NCI-H187 (cell line): ENCODE results near the gene CDH4.

Experiments
- DNase-seq, 2 experiments: peaks; one replicate each; lab custom pipeline; 2025; lab: John Stamatoyannopoulos, UW

Gene CDH4

DNA sequence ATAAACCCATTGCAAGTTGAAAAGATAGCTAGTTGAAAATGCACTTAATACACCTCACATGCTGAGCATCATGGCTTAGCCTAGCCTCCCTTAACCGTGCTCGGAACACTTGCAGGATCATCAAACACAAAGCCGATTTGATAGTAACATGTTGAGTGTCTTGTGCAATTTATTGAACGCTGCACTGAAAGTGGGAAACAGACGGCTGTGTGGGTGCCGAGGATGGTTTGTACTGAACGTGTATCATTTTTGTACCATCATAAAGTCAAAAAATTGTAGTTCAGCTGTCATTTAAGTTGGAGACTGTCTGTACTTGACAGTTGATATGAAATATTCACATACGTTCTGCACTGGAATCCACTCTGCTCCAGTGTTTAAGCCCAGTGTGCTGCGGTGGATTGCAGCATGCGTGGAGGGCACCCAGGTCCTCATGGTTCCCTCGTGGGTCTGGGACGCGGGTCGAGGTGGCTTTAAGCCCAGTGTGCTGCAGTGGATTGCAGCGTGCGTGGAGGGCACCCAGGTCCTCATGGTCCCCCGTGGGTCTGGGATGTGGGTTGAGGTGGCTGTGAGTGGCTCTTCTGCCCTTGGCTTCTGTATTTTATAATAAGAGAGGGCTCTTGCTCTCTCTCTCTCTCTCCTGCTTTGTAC is 77.0 kb downstream of the CDH4 start:
- no peak for DNase-seq

DNA sequence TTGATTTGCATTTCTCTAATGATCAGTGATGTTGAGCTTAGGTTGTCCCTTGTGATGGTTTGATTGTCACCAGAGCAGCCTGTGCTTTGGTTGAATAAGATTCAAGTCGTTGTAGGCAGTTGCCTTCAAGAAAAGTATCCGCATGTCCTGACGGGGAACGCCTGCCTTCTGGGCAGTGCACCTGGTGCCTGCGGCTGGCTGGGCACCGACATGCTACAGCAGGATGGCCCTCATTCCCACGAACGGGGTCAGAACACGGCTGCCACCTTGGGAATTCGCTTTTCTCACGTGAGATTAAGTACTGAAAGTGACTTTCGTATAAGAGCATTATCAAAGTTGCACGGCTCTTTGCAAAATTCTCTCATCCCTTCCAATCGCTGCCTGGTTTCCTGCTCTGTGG is 78.4 kb downstream of the CDH4 start:
- no peak for DNase-seq

DNA sequence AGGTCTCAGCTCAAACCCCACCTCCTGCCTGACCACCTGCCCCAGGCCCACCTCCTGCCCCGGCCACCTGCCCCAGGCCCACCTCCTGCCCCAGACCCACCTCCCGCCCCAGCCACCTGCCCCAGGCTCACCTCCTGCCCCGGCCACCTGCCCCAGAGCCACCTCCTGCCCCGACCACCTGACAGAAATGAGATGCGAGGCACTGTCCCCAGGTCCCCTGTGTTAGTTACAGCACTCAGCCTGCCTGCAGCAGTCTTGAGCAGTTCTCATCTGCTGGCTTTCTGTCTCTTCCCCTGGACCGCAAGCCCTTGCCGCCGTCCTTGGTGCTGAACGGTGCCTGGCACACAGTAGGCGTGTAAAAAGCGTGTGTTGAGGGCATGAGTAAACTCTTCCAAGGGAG is 79.5 kb downstream of the CDH4 start:
- no peak for DNase-seq

DNA sequence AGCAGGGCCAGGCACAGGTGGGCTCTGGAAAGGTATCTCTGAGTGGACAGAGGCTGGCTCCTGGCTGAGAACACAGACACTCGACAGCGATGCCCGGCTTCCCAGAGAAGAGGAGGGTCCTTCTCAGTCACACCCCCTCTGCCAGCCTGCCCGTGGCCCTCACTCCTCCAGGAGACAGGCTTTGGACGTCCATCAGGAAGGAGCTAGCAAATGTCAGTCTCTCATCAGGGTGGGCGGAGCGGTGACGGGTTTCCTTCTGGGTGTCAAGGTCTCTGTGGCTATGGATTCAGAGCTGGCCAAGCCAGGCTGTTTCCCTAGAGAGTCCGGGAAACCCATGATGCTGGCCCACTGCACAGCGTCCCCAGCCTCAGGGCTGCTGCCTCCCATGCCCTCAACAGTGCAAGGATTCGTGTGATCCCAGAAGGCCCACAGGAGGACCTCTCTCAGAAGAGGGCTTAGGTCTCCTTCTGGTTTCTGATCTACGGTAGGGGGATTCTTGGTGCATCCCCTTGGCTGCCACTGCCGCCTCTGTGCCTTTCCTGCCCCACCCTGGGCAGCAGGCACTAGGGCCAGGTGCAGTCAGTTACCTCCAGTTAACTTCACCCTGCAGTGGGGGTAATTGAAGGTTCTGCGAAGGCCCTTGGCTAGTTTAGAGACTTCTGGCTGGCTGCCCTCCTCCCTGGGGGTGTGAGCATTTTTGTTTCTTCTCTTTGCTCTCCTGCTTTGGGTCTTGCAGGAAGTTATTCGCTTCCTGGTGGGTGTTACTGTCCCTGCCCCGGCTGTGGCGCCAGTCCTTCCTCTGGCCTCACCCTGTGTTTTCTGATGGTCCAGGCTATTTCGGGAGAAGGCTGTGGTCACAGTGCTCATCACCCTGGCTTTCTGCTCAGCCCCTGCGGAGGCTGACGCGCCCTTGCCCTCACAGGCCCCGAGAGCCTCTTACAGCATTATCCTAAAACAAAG is 80.2 kb downstream of the CDH4 start:
- no peak for DNase-seq

DNA sequence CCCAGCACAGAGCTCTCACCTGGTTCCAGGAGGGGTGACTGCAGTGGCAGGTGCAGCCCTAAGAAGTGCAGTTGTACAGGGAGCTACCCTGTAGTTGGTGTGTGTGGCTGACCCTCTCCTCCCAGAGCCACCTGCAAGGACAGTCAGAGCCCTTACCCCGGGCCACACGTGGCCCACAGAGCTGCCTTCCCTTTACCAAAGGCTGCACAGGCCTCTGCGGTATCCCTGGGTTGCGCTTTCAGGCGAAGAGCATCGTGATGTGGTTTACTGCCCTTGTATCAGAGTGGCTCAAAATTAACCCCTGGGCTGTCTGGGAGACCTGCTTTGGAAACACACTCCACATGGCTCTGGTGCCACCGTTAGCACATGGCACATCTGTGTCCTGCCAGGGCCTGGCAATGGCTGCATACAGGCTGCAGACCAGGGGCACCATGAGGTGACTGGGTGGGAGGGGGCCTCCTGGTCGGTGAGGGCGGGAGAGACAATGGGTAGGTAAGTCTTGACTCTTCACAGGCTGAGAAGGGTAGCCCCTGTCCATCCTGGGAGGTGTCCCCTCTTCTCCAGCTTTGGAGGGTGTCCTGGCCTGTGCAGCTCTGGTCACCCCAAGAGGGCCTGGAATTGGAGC is 81.5 kb downstream of the CDH4 start:
- DNase-seq = no peak

DNA sequence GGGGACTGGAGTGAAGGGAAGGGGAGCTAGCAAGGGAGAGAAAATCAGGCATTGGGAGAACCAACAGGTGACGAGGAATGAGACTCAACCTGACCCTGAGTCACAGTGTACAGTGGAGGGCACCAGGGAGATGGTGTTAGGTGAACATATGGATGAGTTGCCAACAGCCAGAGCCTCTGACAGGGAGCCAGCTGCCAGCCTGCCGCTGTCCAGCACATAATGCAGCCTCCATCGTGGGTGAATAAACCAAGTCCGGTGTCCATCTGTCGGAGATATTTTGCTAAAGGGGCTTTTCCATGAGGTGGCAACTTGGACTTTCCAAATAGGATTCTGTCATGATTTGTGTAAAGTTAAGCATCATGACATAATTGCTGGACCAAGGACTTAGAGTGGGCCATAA is 88.1 kb downstream of the CDH4 start:
- DNase-seq = no peak

DNA sequence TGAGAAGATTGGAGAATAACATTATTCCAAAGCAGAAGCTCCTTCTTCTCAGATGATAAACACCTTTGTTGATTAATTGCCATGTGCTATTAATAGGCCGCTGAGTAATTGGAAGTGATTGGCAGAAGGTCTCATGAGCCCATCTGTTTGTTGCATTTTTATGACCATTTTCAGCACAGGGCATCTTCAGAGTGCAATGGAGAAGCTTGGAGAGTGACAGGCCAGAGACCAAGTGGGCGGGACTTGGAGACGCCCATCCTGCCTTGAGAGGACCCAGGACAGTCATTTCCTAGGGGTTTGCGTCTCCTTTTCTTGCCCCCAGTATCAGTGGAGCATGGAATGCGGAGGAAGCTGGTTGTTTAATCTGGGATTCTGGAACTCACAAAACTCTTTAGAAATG is 89.5 kb downstream of the CDH4 start:
- DNase-seq = no peak

DNA sequence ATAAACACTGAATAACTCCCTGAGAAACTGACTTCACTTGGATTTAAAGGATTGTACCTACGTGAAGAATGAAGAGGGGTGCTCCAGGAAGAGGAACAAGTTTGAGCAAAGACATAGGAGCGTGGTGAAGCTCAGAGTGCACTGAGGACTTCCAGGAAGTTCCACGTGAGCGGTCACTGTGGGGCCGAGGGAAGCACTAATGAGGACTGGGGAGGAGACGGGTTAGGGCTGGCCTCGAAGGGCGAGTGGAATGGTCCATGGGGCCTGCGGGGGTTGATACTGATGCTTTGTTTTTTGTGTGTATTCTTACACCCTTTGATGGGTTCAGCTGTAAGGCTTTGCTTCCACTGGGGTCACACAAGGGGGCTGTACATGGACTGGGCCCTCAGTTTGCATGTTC is 91.9 kb downstream of the CDH4 start:
- no peak for DNase-seq

DNA sequence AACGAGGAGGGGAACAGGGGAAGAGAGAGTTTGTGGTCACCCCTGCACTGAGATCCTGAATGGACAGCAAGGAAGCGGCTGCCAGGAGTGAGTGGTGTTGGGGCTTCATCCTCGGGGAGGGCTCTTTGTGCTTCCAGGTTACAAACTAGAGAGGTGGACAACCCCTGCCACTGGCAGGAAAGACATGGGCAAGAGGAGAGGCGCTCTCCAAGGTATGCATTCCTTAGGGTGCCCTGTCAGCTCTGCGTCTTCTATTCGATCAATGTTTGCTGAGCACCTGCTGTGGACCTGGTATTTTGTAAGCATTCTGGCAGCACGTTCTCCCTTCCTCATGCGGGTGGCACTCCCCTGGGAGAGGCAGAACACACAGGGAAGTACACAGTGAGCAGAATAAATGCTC is 93.6 kb downstream of the CDH4 start:
- DNase-seq = no peak

DNA sequence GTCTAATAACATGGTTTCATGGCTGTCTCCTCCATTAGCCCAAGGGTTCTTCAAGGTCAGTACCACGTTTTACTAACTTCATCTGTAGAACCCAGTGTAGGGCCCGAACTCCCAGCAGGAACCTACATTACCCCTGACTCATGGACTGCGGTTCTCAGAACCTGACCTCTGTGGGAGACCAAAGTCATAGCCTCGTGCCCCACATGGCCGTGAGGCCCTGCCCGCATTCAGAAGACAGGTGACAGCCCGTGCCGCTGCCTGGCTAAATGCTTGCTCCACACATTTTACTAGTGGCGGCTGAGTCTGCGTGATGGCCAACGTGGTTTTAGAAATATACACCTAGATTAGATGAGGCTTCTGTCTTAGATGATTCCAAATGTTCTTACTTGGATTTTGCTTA is 94.9 kb downstream of the CDH4 start:
- DNase-seq = no peak

DNA sequence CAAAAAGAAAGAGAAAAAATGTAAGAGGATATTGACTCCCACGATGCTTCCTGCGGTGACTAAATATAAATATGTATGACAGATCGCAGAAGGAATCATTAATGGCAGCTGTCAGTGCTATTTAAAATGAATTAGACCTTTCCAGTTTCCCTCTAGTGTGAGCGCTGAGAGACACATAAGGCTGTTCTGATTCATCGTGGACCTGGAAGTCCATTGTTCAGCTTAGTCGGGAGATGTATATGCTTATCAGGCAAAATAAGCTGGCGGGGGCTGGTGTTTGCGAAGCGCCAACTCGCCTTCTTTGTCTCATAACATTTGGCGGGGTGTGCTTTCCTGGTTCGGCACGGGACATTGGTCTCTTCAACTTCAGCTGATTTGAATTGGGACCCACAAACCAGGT is 95.4 kb downstream of the CDH4 start:
- DNase-seq = no peak

DNA sequence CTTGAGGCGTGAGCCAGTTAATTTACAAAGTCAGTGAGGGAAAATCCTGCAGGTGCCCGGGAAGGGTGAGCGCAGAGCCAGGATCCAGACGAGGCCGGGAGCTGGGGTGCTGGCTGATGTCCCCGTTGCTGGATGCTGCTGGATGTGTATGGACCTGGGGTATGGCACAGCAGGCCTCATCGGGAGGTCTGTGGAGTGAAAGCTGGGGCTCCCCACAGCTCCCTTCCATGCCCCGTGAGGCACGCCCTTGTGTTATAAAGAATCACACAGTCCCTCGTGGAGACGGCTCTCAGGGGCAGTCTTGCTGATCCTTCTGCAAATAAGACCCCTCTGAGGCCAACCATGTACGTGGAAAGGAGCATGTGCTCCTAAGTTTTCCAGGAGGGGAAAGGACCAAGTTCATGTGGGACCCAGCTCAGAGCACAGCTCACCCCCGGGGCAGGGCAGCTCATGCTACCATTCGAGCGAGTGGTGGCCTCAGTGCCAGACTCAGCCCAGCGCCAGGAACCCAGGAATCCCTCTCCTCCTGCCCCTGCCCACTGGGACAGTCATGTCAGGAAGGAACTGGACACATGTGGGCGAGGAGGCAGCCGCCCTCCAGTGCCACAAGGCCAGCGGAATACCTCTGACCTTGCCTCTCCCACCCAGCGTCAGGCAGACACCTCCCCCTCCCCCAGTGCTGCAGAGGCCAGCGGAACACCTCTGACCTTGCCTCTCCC is 97.5 kb downstream of the CDH4 start:
- no peak for DNase-seq

DNA sequence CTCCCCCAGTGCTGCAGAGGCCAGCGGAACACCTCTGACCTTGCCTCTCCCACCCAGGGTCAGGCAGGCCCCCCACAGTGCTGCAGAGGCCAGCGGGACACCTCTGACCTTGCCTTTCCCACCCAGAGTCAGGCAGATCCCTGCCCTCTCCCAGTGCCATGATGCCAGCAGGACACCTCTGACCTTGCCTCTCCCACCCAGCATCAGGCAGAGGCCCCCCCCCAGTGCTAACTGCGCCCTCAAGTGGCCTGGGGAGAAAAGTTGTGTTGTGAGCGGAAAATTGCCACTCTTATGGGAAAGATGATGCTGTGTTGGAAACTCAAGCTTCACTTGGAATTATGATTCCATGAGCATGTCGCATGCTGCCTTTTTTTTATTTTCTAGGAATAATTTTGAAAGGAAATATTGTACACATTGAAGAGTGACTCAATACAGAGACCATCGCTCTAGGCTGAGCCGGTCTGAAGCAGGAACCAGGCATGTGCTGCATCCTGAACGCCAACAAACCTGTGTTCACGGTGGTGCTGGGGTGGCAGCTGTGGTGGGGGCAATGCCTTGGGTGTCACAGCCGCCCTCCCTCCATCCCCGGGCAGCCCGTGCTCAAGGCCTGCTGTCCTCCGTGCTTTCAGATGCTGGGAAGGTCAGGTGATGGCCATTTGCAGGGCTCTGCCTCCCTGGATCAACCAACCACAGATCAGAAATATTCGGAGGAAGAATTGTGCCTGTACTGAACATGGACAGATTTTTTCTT is 98.6 kb downstream of the CDH4 start:
- DNase-seq = no peak

DNA sequence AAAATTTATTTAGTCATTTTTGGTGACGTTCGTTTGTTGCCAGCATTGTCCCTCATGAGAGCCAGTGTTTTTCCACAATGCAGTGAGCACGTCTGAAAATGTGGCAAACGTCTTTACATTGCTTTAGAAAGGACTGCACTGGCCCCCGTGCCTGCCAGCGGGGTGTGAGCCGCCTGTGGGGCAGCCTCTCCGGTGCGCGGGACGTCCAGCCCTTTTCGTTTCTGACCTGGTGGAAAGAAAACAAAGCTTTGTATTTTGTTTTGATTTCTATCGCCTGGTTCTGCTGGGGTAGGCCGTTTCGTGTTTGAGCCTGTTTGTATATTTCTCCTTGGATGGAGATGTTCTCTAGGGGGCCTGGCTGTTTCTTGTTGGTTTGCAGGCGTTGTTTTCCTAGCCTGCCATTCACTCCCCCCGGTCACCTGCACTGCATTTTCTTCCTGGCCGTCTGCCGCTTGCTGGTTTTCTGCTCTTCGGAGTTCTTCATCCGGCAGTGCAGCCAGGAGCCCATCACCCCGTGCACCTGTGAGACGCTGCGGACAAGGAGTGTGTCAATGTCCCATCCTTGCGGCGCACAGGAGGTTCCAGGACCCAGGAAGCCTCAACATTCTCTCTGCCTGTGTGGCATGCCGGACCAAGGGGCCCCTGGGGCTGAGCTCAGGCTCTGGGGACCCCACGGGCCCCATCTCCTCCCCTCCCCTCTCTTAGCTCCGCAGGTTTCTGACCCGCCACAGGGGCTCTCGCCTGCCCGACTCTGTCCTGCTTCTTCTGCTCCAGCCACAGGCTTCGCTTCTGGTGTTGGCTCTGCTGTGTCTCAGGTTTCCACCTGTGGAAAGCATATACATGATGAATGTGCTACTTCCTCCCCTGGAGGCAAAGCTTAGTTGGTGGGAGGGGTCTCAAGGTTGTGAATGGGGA is 100.5 kb downstream of the CDH4 start:
- DNase-seq = no peak

DNA sequence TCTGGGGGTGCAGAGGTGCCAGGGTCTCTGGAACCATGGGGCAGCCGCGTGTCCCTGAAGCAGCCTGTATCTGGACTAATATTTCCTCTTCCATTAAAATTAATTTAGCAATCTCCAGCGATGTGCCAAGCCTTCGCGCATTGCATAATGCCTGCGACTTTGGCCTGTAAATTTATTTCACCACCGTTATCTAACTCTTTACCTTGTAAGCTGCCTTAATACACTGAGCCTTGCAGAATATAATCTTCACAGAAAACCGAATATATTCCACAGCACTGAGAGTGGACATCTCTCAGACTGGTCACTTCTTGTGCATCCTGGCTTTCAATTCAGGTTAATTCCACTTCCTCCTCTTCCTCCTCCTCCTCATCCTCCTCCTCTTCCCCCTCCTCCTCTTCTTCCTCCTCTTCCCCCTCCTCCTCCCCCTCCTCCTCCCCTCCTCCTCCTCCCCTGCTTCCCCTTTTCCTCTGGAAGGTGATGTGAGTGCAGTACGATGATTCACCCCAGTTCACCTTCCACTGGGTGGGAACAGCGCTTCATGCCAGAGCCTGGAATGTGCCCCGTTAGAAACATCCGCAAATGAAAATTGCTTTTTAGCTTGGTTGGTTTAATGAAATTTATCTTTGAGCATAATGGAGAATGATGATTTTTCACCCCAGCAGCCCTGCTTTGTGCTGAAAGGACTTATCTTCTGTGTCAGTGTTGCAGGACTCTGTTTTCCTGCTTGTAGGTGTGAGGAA is 101.4 kb downstream of the CDH4 start:
- DNase-seq = no peak

DNA sequence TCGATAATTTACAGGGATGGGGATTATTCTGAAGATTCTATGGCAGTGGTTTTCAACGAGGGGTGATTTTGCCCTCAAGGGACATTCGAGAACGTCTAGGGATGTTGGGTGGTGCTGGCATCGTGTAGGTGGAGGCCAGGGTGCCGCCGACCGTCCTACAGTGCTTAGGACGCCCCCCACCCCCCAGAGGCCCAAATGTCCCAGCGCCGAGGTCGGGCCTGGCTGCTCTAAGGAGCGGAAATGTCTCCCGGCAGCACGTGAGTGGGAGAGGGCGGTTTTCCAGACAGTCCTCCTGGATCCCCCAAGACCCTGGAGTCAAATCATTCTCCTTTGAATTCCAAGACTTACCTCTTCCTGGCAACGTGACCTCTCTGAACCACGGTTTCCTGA is 101.9 kb downstream of the CDH4 start:
- DNase-seq = no peak

DNA sequence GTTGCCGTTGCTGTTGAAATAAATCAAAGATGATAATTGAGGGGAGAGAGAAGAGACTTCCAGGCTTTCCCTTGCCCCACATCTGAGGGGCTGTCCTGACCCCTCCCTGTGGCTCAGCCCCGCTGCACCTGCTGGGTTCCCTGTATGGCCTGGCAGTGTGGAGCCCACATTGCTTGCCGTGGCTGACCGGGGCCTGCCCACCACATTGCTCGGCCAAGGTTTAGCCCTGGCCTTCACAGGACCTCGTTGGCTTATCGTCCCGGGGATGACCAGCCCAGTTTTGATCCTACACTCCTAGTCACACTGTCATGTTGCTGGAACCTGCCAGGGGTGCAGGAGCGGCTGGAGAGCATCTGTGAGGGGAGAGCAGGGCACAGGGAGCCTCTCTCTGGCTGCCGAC is 102.4 kb downstream of the CDH4 start:
- DNase-seq = no peak

DNA sequence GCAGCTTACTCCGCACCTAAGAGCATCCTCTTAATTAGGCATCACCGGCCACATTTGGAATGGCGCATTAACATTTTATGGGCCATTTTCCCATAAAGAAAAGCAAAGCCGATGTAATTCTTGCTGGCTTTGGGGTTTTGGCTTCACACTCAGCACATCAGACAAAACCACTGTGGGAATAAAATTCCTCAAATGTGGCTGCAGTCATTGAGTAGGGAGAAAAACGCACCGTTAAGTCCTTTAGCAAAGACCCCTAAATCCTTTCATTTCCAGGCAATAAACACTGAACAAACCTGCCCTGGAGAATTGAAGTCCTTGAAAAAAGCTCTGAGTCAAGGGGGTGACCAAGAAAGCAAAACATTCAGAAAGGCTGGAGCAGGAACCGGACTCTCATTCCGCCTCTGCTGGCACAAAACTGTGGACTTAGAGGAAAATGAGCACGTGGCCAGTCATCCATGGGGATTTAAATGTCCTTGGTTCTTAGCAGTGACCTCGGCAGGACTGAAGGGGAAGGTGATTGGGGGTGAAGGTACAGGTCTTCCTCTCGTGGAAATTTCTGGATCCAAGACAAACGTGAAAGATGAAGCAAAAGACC is 102.9 kb downstream of the CDH4 start:
- no peak for DNase-seq

DNA sequence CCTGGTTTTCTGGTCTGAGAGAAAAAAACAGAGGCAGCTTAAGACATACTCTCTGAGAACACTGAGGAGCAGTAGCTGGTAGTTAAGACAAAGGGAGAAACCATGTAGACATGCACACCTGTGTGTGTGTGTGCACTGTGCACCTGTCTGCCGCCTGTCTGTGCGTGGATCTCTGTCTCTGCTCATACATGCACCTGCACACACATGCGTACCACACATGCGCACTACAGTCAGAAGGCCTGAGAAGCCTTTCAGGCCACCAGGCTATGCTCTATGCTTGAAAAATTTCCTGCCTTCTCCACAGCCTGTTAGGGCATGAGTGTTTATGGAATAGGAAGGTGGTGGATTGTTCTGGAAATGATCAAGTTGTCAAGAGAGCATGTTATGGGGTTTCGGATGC is 103.5 kb downstream of the CDH4 start:
- no peak for DNase-seq

DNA sequence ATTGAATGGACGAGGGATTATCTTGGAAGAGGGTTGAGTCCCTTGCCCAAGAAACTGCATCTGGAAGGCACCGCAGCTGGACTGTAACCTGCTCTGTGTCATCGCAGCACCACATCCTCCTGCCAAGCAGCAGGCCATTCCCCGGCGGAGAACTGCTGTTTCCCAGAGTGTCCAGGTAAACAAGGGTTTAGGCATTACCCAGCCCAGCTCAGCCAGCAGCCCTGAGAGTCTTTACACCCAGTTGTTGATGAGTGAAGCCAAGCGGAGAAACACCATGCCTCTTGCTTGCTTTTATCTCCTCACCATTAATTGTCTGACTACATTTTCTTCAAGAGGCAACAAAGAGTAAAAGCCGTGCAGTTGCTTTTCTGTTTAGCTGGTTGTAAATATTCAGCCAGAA is 104.1 kb downstream of the CDH4 start:
- peak; percentile 17 to 21 for DNase-seq
